Neuron (in vitro differentiated cells): ENCODE data around the gene ENTPD1.

Source experiments
- H2AFZ ChIP-seq: one replicate; pipeline ENCODE4 v1.6.1; 2013; ENCODE audit warnings: low read depth, mild to moderate bottlenecking, inconsistent platforms, low read length, moderate library complexity
- H3K27me3 ChIP-seq: one replicate; pipeline ENCODE4 v1.6.1; 2013; ENCODE audit warnings: low read length; ENCODE audit not compliant: insufficient read depth
- H3K36me3 ChIP-seq: one replicate; pipeline ENCODE4 v1.6.1; 2013; ENCODE audit warnings: low read length; ENCODE audit not compliant: insufficient read depth
- H3K4me1 ChIP-seq: one replicate; pipeline ENCODE4 v1.6.1; 2013; ENCODE audit warnings: low read length; ENCODE audit not compliant: insufficient read depth
- H3K4me3 ChIP-seq: 2 replicates; pipeline ENCODE4 v1.5.1; 2013; ENCODE audit warnings: mild to moderate bottlenecking, low read length, moderate library complexity
- H3K9me3 ChIP-seq: one replicate; pipeline ENCODE4 v1.6.1; 2013; ENCODE audit warnings: low read length

Gene ENTPD1

DNA sequence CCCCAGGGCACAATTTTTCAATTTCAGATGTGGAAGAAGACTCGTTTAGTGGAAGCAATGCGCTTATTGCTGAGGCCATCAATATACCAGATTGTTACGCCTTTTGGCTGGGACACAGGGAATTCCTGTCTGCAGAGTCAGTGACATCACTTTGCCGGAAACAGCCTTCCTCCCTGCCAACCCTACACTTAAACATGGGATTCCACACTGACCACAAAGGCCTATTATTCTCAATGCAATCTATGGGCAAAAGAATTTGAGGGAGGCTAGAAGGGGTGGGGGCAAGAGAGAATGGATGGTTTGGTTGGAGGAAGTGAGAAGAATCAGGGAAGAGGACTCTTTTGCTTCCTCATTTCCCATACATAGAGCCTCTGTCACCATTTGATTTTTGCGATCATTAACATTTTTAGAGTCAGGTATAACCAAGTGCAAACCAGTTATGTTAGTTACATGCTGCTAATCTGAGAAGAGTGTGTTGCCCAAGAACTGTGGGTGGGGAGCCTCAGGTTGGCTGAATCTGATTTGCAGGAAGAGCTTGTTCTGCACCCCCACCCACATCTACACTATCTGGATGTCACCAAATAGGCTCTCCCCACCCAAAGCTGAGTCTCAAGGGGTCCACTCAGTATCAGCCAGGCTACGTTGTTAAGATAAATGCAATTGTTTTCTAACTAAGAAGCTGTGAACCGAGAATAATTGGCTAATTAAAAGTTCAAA lies 58.2 kb downstream of the ENTPD1 start:
- no peak overlapping the region for H2AFZ ChIP-seq
- peaks cover 3% of the 10 kb centered on the region for H3K4me1 ChIP-seq
- no peaks in the 10 kb centered on the region for H3K9me3 ChIP-seq
- no peaks in the 10 kb centered on the region for H3K27me3 ChIP-seq
- no peaks in the 10 kb centered on the region for H3K36me3 ChIP-seq
- no peak overlapping the region for H3K4me3 ChIP-seq

DNA sequence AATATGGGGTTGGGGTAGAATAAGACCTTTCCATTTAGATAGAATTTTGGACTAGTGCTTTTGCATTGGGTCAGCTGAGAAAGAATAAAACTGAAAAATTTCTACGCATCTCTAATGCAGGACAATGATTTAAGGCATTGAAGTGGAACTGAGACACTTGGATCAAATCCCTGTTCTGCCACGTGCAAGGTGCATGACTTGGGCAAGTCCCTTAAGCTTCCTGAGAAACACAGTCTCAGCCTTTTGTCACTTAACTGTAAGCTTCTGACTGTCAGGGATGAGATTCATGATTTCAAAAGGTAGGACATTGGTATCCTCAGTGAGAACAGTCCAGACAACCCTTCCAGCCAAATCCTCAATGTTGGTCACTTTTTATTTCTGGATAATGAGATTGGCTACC lies 59.2 kb downstream of the ENTPD1 start:
- Histone ChIP-seq H3K27me3 (no peaks in the 10 kb centered on the region), H3K4me1 (peaks cover 3% of the 10 kb centered on the region), H2AFZ (no peak overlapping the region), H3K4me3 (no peak overlapping the region), H3K9me3 (no peaks in the 10 kb centered on the region), H3K36me3 (no peaks in the 10 kb centered on the region)

DNA sequence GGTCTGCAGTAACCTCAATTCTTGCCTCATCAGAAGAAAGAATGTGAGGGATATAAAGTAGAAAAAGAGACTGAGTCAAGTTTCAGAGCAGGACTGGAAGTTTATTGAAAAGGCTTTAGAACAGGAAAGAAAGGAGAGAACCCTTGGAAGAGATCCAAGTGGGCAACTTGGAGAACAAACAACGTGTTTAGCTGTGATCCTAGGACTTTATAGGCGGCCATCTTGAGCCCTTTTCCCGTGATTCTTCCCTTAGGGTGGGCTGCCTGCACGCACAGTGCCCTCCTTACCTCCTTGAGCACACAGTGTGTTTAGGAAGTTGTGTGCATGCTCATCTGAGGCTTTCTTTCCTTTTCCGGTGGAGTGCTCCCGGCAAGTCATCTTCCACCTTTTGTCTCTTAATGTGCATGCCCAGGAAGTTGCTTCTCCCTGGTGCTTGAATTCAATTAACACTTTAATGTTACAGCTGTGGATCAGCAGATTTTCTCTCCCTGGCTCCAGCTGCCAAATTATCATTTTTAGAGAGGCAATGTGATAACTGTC lies 59.8 kb downstream of the ENTPD1 start:
- Histone ChIP-seq H2AFZ (no peak overlapping the region), H3K36me3 (no peaks in the 10 kb centered on the region), H3K4me1 (peaks cover 3% of the 10 kb centered on the region), H3K27me3 (no peaks in the 10 kb centered on the region), H3K9me3 (no peaks in the 10 kb centered on the region), H3K4me3 (no peak overlapping the region)

DNA sequence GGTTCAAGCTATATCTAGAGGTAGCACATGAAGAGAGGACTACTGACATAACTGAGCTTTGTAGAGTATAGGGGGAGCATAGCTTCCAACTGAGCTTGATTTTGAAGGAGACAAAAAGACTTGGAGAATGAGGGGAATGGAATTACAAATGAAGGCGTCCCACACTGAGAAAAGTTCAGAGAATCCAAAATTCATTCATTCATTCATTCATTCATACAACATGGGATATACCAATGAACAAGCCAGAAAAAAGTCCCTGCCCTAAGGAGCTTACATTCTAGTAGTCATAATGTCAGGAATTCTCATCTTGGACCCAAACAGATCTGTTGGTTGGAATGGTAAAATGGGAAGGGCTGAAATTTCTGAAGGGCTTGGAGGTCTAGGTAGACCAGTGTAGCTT lies 62.0 kb downstream of the ENTPD1 start:
- Histone ChIP-seq H3K4me3 (no peak overlapping the region), H3K4me1 (peaks cover 3% of the 10 kb centered on the region), H3K36me3 (no peaks in the 10 kb centered on the region), H3K27me3 (no peaks in the 10 kb centered on the region), H2AFZ (no peak overlapping the region), H3K9me3 (no peaks in the 10 kb centered on the region)

DNA sequence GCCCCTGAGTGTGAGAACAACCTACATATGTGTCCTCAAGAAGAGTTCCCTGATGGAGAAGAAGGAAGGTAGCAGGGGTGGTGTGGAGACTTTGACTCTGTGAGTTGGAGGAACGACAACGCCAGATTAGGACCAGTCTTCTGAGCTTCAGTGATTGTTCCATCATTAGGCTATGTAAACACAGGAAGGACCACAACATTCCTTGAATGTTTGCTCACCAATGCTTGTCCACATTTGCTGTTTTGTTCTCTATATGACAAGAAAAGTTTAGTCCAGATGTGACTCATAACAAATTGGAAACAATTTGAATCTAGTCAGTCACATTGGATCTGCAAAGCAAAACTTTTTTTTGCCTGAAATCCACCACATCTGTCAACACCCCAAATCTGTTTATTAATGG lies 62.7 kb downstream of the ENTPD1 start:
- Histone ChIP-seq H2AFZ (no peak overlapping the region), H3K9me3 (no peaks in the 10 kb centered on the region), H3K27me3 (no peaks in the 10 kb centered on the region), H3K4me3 (no peak overlapping the region), H3K36me3 (no peaks in the 10 kb centered on the region), H3K4me1 (peaks cover 3% of the 10 kb centered on the region)

DNA sequence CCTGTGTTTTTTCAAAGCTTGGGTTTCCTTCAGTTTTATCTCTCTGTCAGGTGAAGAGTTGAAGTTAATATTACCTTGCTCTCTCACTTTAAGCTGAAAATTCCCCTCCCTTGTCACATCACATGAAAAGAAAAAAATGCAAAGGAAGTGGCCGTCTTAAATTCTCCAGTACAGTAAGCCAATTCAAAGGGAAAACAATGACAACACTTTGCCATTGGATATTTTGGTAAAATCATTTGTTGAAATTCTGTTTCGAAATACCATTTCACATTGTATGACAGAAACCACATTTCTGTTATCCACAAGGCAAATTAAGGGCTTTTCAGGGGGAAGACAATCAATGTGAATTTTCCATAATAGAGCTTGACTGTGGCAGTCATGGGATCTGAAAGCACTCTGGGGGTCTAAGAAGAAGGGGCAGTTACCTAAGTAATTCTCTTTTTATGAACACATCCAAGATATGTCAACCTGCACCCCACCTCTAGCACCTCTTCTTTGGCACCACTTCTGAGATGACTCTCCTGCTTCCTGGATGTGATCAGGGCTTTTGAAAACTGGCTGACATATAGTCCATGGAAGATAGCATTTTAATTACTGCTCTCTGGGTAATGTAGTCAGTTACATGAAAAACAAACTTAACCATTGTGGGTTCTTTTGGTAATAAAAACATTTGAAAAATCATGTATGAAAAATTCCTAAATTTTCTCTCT lies 63.8 kb downstream of the ENTPD1 start:
- H3K9me3 ChIP-seq: no peaks in the 10 kb centered on the region
- no peaks in the 10 kb centered on the region for H3K27me3 ChIP-seq
- H3K4me3 ChIP-seq: no peak overlapping the region
- H2AFZ ChIP-seq: no peak overlapping the region
- H3K4me1 ChIP-seq: no peaks in the 10 kb centered on the region
- H3K36me3 ChIP-seq: no peaks in the 10 kb centered on the region

DNA sequence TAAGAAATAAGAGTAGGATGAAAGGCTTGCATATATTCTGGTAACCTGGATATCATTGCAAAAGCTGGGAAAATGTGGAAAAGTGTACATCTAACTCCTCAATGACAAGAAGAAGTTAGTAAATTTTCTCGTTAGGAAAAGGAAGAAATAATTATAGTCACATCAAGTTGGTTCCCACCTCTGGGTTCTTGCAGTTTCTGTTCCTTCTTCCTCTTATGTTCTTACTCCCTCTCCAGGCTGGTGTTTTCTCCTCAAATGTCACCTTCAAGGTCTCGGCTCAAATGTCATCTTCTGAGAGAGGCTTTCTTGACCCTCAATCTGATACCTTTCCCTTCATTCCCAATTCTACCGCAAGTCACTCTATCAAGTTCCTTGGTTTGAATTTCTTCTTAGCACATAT lies 64.4 kb downstream of the ENTPD1 start:
- no peak overlapping the region for H3K4me3 ChIP-seq
- H3K27me3 ChIP-seq: no peaks in the 10 kb centered on the region
- H3K9me3 ChIP-seq: no peaks in the 10 kb centered on the region
- H3K4me1 ChIP-seq: no peaks in the 10 kb centered on the region
- no peaks in the 10 kb centered on the region for H3K36me3 ChIP-seq
- no peak overlapping the region for H2AFZ ChIP-seq

DNA sequence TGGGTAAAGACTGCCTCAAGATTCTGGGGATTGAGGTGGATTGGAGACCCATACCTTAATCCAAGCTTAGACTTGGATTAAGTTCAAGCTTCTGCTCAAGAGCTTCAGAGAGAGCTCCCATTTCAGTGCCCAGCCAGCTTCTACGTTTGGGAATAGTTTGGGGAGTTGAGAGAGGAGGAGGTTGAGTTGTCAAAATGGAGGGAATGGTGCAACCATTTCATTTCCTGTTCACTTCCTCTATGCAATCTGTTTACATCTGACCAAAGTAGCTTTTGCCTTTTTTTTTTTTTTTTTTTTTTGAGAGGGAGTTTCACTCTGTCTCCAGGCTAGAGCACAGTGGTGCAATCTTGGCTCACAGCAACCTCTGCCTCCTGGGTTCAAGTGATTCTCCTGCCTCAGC lies 65.8 kb downstream of the ENTPD1 start:
- no peaks in the 10 kb centered on the region for H3K27me3 ChIP-seq
- no peaks in the 10 kb centered on the region for H3K36me3 ChIP-seq
- H3K9me3 ChIP-seq: no peaks in the 10 kb centered on the region
- no peaks in the 10 kb centered on the region for H3K4me1 ChIP-seq
- H2AFZ ChIP-seq: no peak overlapping the region
- no peak overlapping the region for H3K4me3 ChIP-seq

DNA sequence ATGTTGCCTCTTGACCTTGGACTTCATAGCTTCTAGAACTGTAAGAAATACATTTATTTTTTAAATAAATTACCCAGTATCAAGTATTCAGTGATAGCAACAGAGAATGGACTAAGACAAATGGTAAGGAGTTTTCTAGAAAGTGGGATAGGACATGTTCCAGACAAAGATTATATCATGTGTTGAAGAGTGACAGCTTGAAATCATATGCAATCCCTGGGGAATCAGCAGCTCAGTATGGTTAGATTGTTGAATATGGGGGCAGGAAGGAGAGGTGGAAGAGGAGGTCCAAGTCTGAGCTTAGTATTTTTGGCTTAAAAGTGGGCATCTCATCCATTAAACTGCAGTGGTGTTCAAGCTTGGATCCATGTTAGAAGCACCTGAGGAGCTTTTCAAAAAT lies 74.1 kb downstream of the ENTPD1 start:
- Histone ChIP-seq H3K4me3 (no peak overlapping the region), H3K9me3 (no peaks in the 10 kb centered on the region), H3K4me1 (no peaks in the 10 kb centered on the region), H3K27me3 (peaks cover 6% of the 10 kb centered on the region), H2AFZ (no peak overlapping the region), H3K36me3 (no peaks in the 10 kb centered on the region)

DNA sequence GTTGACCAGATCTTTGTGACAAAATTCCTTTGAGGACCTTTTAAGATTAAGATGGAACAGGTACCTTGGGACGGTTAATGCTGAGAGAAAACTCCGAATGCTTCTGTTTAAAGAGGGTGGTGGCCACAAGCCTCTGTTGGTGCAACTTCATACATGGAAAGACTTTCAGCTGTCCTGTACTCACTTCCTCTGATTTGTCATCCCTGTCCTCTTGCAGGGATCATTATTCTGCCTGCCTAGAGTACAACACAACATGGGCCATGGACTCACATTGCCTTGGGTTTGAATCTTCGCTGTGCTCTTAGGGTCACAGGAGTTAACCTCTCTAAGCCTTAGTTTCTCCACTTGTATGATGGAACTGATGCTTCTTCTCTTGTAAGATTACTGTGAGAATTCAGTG lies 75.1 kb downstream of the ENTPD1 start:
- Histone ChIP-seq H3K9me3 (no peaks in the 10 kb centered on the region), H3K36me3 (no peaks in the 10 kb centered on the region), H3K4me3 (no peak overlapping the region), H3K27me3 (peaks cover 6% of the 10 kb centered on the region), H2AFZ (no peak overlapping the region), H3K4me1 (no peaks in the 10 kb centered on the region)

DNA sequence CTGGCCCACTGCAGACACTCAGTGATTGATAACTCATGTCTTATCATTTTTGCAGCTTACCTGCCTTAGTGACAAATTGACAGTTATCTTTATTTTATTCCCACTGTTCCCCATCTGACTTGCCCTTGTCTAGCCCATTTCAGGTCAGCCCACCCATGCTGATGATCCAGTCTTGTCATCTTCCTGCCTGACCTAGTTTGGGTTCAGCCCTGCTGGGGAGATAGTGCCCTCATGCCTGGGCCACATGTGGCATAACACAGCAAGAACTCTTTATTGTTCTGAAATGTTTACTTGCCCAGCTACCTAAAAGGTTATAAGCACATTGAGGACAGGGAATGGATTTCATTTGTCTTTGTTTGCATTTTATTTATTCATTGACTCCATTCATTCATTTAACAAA lies 75.6 kb downstream of the ENTPD1 start:
- Histone ChIP-seq H3K4me3 (no peak overlapping the region), H3K36me3 (no peaks in the 10 kb centered on the region), H3K4me1 (no peaks in the 10 kb centered on the region), H3K27me3 (peaks cover 6% of the 10 kb centered on the region), H2AFZ (no peak overlapping the region), H3K9me3 (no peaks in the 10 kb centered on the region)

DNA sequence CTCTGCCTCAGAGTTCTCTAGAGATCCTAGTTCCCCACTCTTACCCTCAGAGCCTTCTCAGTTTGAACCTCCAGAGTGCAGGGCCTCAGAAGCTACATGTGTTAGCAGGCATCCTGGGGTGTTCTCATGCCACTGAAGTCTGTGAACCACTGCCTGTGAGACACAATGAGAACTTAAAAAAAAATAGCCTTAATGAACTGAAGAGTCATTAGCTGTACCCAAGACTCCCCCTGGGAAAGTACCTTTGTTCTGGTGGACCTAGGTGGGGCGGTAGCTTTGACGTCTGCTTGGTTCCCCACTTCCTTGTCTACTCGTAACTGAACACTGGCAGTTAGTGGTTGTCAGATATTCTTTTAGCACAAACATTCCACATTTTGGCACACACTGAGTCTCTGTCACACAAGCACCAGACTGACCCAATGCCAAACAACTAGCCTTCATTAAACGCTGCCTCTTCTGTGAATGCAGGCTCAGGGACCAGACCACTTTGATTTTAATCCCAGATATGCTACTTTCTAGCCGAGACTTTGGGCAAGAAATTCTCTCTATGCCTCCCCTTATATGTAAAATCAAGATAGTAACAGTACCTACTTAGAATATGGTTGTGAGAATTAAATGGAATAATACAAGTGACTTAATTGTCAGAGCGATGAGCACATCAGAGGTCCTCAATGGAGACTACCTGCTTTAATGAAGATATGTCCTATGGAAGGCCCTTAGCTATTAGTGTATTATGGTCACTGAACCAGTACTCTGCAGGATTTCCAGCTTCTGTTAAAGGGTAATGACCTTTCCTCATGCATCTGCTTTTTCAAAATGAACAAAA lies 76.5 kb downstream of the ENTPD1 start:
- H3K36me3 ChIP-seq: no peaks in the 10 kb centered on the region
- H3K4me3 ChIP-seq: no peak overlapping the region
- peaks cover 6% of the 10 kb centered on the region for H3K27me3 ChIP-seq
- H3K9me3 ChIP-seq: no peaks in the 10 kb centered on the region
- peaks cover 7% of the 10 kb centered on the region for H3K4me1 ChIP-seq
- no peak overlapping the region for H2AFZ ChIP-seq

DNA sequence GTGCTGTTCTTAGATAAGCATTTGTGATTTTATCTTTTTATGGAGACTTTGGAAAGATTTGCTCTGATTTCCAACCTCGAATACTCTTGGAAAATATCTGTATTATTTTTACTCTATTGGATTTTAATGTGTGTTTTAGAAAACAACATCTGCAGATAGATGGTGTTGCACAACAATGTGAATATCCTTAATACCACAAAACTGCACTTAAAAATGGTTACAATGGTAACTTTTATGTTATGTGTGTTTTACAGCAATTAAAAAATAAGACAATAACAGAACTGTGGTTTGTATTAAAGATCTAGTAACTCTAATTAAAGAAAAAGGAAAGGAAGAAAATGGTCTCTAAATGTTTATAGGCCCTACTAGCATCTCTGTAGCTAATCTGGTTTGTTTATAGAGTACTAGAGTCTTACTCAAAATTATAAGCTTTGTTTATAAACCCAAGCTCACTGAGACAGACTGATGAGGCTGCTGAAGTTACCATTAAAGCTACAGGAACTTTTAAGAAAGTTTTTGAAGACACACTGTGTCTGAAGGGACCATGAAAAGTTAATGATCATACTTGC lies 77.2 kb downstream of the ENTPD1 start:
- Histone ChIP-seq H2AFZ (no peak overlapping the region), H3K9me3 (no peaks in the 10 kb centered on the region), H3K27me3 (peaks cover 6% of the 10 kb centered on the region), H3K36me3 (no peaks in the 10 kb centered on the region), H3K4me1 (peaks cover 8% of the 10 kb centered on the region), H3K4me3 (no peak overlapping the region)
